ENCODE measurements around the gene SLC25A1.

DNA sequence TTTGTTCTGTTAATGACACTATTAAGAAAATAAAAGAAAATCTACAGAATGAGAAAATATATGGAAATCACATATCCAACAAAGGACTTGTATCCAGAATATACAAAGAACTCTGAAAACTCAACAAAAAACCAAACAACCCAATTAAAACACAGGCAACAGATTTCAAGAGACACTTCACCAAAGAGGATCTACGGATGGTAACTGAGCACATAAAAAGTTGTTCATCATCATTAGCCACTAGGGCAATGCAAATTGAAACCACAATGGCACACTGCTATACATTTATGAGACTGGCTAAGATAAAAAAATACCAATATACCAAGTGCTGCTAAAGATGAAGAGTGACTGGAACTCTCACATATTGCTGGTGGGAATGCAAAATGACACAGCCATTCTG lies 34.5 kb upstream of the SLC25A1 start:
- no peak for TF ChIP-seq POLR2A (IDR thresholded peaks at IDR 0.05)
- TF ChIP-seq, protein P1, sequence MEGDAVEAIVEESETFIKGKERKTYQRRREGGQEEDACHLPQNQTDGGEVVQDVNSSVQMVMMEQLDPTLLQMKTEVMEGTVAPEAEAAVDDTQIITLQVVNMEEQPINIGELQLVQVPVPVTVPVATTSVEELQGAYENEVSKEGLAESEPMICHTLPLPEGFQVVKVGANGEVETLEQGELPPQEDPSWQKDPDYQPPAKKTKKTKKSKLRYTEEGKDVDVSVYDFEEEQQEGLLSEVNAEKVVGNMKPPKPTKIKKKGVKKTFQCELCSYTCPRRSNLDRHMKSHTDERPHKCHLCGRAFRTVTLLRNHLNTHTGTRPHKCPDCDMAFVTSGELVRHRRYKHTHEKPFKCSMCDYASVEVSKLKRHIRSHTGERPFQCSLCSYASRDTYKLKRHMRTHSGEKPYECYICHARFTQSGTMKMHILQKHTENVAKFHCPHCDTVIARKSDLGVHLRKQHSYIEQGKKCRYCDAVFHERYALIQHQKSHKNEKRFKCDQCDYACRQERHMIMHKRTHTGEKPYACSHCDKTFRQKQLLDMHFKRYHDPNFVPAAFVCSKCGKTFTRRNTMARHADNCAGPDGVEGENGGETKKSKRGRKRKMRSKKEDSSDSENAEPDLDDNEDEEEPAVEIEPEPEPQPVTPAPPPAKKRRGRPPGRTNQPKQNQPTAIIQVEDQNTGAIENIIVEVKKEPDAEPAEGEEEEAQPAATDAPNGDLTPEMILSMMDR (IDR thresholded peaks at IDR 0.05): no peak
- TF ChIP-seq POLR2AphosphoS5 (IDR thresholded peaks at IDR 0.05): no peak

All from suprapubic skin (tissue), 4 donors.